ENCODE results near the gene EXOSC6.
"Not testable (repeated sequence)": the region's sequence is repeated elsewhere in the genome, so short reads cannot be mapped to it uniquely, and the experiment has no call there.

The EXOSC6 gene

GRCh38 chr16:70252355-70252988 is 732 bp upstream of the EXOSC6 start:
- no peak for DNase-seq (ENCODE audit: low spot score)
- Histone ChIP-seq H3K27ac (ENCODE audit: poor library complexity, severe bottlenecking) (peak overlapping the region; percentile 72), H3K27me3 (ENCODE audit: insufficient read depth, poor library complexity, severe bottlenecking) (no peaks in the 10 kb centered on the region), H3K36me3 (ENCODE audit: low read depth) (peaks cover 65% of the 10 kb centered on the region), H3K4me3 (ENCODE audit: severe bottlenecking) (no peak overlapping the region), H3K9me3 (ENCODE audit: severe bottlenecking) (no peaks in the 10 kb centered on the region), H3K4me1 (ENCODE audit: insufficient read depth, poor library complexity, severe bottlenecking) (peaks cover 7% of the 10 kb centered on the region)
- ATAC-seq (ENCODE audit: low read depth) = no peak
- TF ChIP-seq CTCF (IDR thresholded peaks at IDR 0.05; ENCODE audit: poor library complexity, severe bottlenecking) = peak; percentile 5

- Histone ChIP-seq H3K4me3 (ENCODE audit: severe bottlenecking) (peak overlapping the region; percentile 66), H3K9me3 (ENCODE audit: severe bottlenecking) (no peaks in the 10 kb centered on the region), H3K27me3 (ENCODE audit: insufficient read depth, poor library complexity, severe bottlenecking) (no peaks in the 10 kb centered on the region), H3K36me3 (ENCODE audit: low read depth) (peaks cover 53% of the 10 kb centered on the region), H3K4me1 (ENCODE audit: insufficient read depth, poor library complexity, severe bottlenecking) (peaks cover 7% of the 10 kb centered on the region), H3K27ac (ENCODE audit: poor library complexity, severe bottlenecking) (peak overlapping the region; percentile 72)
- ATAC-seq (ENCODE audit: low read depth) (peak; percentile 39), DNase-seq (ENCODE audit: low spot score) (no peak)
- TF ChIP-seq CTCF (IDR thresholded peaks at IDR 0.05; ENCODE audit: poor library complexity, severe bottlenecking) = no peak
Observed at GRCh38 chr16:70250748-70251628, 752 bp downstream of the EXOSC6 start.

GRCh38 chr16:70249697-70250096 is 2.0 kb downstream of the EXOSC6 start:
- ATAC-seq (ENCODE audit: low read depth); H3K4me1 ChIP-seq (ENCODE audit: insufficient read depth, poor library complexity, severe bottlenecking); H3K27me3 ChIP-seq (ENCODE audit: insufficient read depth, poor library complexity, severe bottlenecking); DNase-seq (ENCODE audit: low spot score); H3K4me3 ChIP-seq (ENCODE audit: severe bottlenecking); H3K27ac ChIP-seq (ENCODE audit: poor library complexity, severe bottlenecking); H3K9me3 ChIP-seq (ENCODE audit: severe bottlenecking): not testable (repeated sequence)
- peaks cover 40% of the 10 kb centered on the region for H3K36me3 ChIP-seq (ENCODE audit: low read depth)

- not testable (repeated sequence) for ATAC-seq (ENCODE audit: low read depth); H3K4me3 ChIP-seq (ENCODE audit: severe bottlenecking); H3K9me3 ChIP-seq (ENCODE audit: severe bottlenecking); H3K27ac ChIP-seq (ENCODE audit: poor library complexity, severe bottlenecking); H3K27me3 ChIP-seq (ENCODE audit: insufficient read depth, poor library complexity, severe bottlenecking); DNase-seq (ENCODE audit: low spot score); H3K4me1 ChIP-seq (ENCODE audit: insufficient read depth, poor library complexity, severe bottlenecking)
- peaks cover 18% of the 10 kb centered on the region; the same call in 1 of the 2 replicates for H3K36me3 ChIP-seq (ENCODE audit: low read depth)
Observed at GRCh38 chr16:70238773-70239172, 13.0 kb downstream of the EXOSC6 start.

- not testable (repeated sequence) for H3K4me3 ChIP-seq (ENCODE audit: severe bottlenecking); H3K4me1 ChIP-seq (ENCODE audit: insufficient read depth, poor library complexity, severe bottlenecking); H3K9me3 ChIP-seq (ENCODE audit: severe bottlenecking); H3K27me3 ChIP-seq (ENCODE audit: insufficient read depth, poor library complexity, severe bottlenecking); DNase-seq (ENCODE audit: low spot score); ATAC-seq (ENCODE audit: low read depth); H3K27ac ChIP-seq (ENCODE audit: poor library complexity, severe bottlenecking)
- H3K36me3 ChIP-seq (ENCODE audit: low read depth) = peaks cover 43% of the 10 kb centered on the region
Observed at GRCh38 chr16:70231831-70232230, 19.9 kb downstream of the EXOSC6 start.

- peaks cover 31% of the 10 kb centered on the region for H3K36me3 ChIP-seq (ENCODE audit: low read depth)
- not testable (repeated sequence) for H3K9me3 ChIP-seq (ENCODE audit: severe bottlenecking); ATAC-seq (ENCODE audit: low read depth); H3K4me1 ChIP-seq (ENCODE audit: insufficient read depth, poor library complexity, severe bottlenecking); H3K4me3 ChIP-seq (ENCODE audit: severe bottlenecking); H3K27me3 ChIP-seq (ENCODE audit: insufficient read depth, poor library complexity, severe bottlenecking); H3K27ac ChIP-seq (ENCODE audit: poor library complexity, severe bottlenecking); DNase-seq (ENCODE audit: low spot score)
Observed at GRCh38 chr16:70226024-70226423, 25.7 kb downstream of the EXOSC6 start.

- H3K9me3 ChIP-seq (ENCODE audit: severe bottlenecking); DNase-seq (ENCODE audit: low spot score); H3K27me3 ChIP-seq (ENCODE audit: insufficient read depth, poor library complexity, severe bottlenecking); H3K27ac ChIP-seq (ENCODE audit: poor library complexity, severe bottlenecking); H3K4me3 ChIP-seq (ENCODE audit: severe bottlenecking); H3K4me1 ChIP-seq (ENCODE audit: insufficient read depth, poor library complexity, severe bottlenecking); ATAC-seq (ENCODE audit: low read depth): not testable (repeated sequence)
- H3K36me3 ChIP-seq (ENCODE audit: low read depth) = peaks cover 25% of the 10 kb centered on the region
Observed at GRCh38 chr16:70225430-70225829, 26.3 kb downstream of the EXOSC6 start.

- DNase-seq (ENCODE audit: low spot score); ATAC-seq (ENCODE audit: low read depth); H3K4me3 ChIP-seq (ENCODE audit: severe bottlenecking); H3K4me1 ChIP-seq (ENCODE audit: insufficient read depth, poor library complexity, severe bottlenecking); H3K27ac ChIP-seq (ENCODE audit: poor library complexity, severe bottlenecking); H3K27me3 ChIP-seq (ENCODE audit: insufficient read depth, poor library complexity, severe bottlenecking); H3K9me3 ChIP-seq (ENCODE audit: severe bottlenecking): not testable (repeated sequence)
- peaks cover 25% of the 10 kb centered on the region for H3K36me3 ChIP-seq (ENCODE audit: low read depth)
Observed at GRCh38 chr16:70224645-70225044, 27.1 kb downstream of the EXOSC6 start.

GRCh38 chr16:70223971-70224513 is 27.7 kb downstream of the EXOSC6 start:
- ATAC-seq (ENCODE audit: low read depth); H3K27me3 ChIP-seq (ENCODE audit: insufficient read depth, poor library complexity, severe bottlenecking); H3K4me3 ChIP-seq (ENCODE audit: severe bottlenecking); H3K9me3 ChIP-seq (ENCODE audit: severe bottlenecking); H3K27ac ChIP-seq (ENCODE audit: poor library complexity, severe bottlenecking); H3K4me1 ChIP-seq (ENCODE audit: insufficient read depth, poor library complexity, severe bottlenecking); DNase-seq (ENCODE audit: low spot score): not testable (repeated sequence)
- peaks cover 24% of the 10 kb centered on the region for H3K36me3 ChIP-seq (ENCODE audit: low read depth)
